Loucy (cell line): ENCODE data around the gene CDK5.

Experiments
- EZH2phosphoT487 ChIP-seq: fragments of 200-600 bp; IDR thresholded peaks from 2 replicates; pipeline ENCODE4 v1.6.1; 2018; ENCODE audit warnings: antibody characterized with exemption, mild to moderate bottlenecking, moderate library complexity, borderline replicate concordance
- TF ChIP-seq, protein P1 (sequence below): fragments of 200-600 bp; sonication (generic); conservative IDR thresholded peaks from 2 replicates; pipeline ENCODE4 v1.5.1; 2014; ENCODE audit warnings: mild to moderate bottlenecking, antibody characterized with exemption, low read length

DNA sequence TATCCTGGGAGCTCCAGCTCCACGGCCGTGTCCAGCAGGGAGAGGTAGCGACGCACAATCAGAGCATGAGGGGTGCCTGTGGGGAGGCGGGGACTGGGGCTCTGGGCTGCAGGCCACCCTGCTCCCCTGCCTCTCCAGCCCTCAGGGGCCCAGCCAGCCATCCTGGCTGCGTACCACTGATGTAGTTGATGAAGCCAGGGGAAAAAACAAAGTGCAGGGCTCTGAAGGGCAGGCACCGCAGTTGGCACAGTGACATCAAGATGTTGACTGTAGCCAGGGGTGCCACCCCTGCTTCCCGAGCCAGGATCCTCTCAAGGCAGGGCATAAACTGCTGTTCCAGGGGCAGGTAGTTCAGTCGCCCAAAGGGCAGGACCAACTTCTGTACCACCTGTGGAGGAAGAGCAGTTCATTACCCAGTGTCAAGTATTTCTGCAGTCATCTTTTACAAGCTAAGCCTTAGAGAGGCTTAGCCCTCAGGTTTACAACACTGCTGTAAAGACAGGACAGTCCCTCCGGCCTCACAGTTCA, 20.1 kb upstream of the CDK5 start:
- TF ChIP-seq, protein P1, sequence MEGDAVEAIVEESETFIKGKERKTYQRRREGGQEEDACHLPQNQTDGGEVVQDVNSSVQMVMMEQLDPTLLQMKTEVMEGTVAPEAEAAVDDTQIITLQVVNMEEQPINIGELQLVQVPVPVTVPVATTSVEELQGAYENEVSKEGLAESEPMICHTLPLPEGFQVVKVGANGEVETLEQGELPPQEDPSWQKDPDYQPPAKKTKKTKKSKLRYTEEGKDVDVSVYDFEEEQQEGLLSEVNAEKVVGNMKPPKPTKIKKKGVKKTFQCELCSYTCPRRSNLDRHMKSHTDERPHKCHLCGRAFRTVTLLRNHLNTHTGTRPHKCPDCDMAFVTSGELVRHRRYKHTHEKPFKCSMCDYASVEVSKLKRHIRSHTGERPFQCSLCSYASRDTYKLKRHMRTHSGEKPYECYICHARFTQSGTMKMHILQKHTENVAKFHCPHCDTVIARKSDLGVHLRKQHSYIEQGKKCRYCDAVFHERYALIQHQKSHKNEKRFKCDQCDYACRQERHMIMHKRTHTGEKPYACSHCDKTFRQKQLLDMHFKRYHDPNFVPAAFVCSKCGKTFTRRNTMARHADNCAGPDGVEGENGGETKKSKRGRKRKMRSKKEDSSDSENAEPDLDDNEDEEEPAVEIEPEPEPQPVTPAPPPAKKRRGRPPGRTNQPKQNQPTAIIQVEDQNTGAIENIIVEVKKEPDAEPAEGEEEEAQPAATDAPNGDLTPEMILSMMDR: no peak
- no peak for TF ChIP-seq EZH2phosphoT487
